MCF 10A (cell line): Measurements from ENCODE around the gene UBE2L6. TPM values are rescaled to one million over a fixed set of nuclear protein-coding genes. Genes with fewer than 3 reads are reported as not detected.

Experiments
- BruUV-seq: library from RNA; stranded (reverse); fragments of 400-500 nt; replicated peaks from 2 replicates; lab custom pipeline; 2021; lab: Mats Ljungman, UMichigan
- CTCF ChIA-PET: fragments of 300-600 bp; sonication (Branson Sonifier 250); formaldehyde crosslinking; extraction: SDS; loops from one replicate; lab custom pipeline; 2021; ENCODE audit warnings: antibody characterized with exemption, inconsistent platforms; lab: Yijun Ruan, JAX
- POLR2A ChIA-PET: fragments of 300-600, 350-650 bp; sonication (Branson Sonifier 250); formaldehyde crosslinking; extraction: SDS; loops from one replicate; lab custom pipeline; 2020; ENCODE audit warnings: antibody characterized with exemption, inconsistent platforms; lab: Yijun Ruan, JAX
- DNase-seq: peaks from one replicate; pipeline ENCODE4 v3.0.0-alpha.2; 2018; ENCODE audit not compliant: unreplicated experiment
- H3K27ac Mint-ChIP-seq: one replicate; pipeline ENCODE4 v1.8.0; 2022; ENCODE audit warnings: mild to moderate bottlenecking, low read depth, mixed read lengths; ENCODE audit not compliant: unreplicated experiment
- H3K27me3 Mint-ChIP-seq: one replicate; pipeline ENCODE4 v1.8.0; 2022; ENCODE audit warnings: mixed read lengths; ENCODE audit not compliant: insufficient read depth, unreplicated experiment
- H3K36me3 Mint-ChIP-seq: one replicate; pipeline ENCODE4 v1.8.0; 2022; ENCODE audit warnings: mild to moderate bottlenecking, moderate library complexity, mixed read lengths; ENCODE audit not compliant: insufficient read depth, unreplicated experiment
- H3K4me1 Mint-ChIP-seq: one replicate; pipeline ENCODE4 v1.8.0; 2022; ENCODE audit warnings: mixed read lengths; ENCODE audit not compliant: insufficient read depth, unreplicated experiment
- H3K4me3 Mint-ChIP-seq: one replicate; pipeline ENCODE4 v1.8.0; 2022; ENCODE audit warnings: mild to moderate bottlenecking, moderate library complexity, mixed read lengths; ENCODE audit not compliant: unreplicated experiment
- H3K9me3 Mint-ChIP-seq: one replicate; pipeline ENCODE4 v1.8.0; 2022; ENCODE audit warnings: mixed read lengths; ENCODE audit not compliant: unreplicated experiment
- intact Hi-C: fragments of 100-400 bp; cut with micrococcal nuclease; formaldehyde crosslinking; loops from 2 replicates; pipeline ENCODE4 v1.14.1; 2022
- total RNA-seq: library from RNA; stranded (reverse); gene quantifications from 2 replicates; pipeline ENCODE4 v1.2.3, GENCODE V29; 2022
- TF ChIP-seq, protein P1 (sequence below): fragments of 200-600 bp; IDR thresholded peaks from one replicate; pipeline ENCODE4 v1.8.0; 2022; ENCODE audit warnings: antibody characterized with exemption, mild to moderate bottlenecking; ENCODE audit not compliant: unreplicated experiment

UBE2L6 gene
- total RNA-seq, 1 experiment from 2014 or later = 17.0 TPM

DNA sequence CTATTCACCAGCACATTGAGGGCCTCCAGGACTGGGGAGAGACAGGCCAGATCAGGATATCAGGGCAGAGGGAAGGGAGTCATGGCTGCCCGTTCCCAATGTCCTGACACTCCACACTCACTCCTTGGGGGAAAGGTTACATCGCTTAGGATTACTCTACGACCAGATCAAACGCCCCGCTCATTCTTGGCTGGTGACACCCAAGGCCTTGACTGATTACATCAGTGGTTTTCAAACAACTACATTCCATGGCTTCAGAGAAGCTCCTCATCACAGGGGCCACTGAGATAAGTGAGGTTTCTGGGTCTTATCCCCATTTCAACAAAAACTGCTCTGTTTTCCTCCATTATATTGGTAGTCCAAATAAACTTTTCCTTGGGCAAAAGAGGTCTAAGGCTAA is 15.0 kb downstream of the UBE2L6 start:
- no peak overlapping the region for H3K4me3 Mint-ChIP-seq
- H3K4me1 Mint-ChIP-seq = peaks cover 2% of the 10 kb centered on the region
- TF ChIP-seq, protein P1, sequence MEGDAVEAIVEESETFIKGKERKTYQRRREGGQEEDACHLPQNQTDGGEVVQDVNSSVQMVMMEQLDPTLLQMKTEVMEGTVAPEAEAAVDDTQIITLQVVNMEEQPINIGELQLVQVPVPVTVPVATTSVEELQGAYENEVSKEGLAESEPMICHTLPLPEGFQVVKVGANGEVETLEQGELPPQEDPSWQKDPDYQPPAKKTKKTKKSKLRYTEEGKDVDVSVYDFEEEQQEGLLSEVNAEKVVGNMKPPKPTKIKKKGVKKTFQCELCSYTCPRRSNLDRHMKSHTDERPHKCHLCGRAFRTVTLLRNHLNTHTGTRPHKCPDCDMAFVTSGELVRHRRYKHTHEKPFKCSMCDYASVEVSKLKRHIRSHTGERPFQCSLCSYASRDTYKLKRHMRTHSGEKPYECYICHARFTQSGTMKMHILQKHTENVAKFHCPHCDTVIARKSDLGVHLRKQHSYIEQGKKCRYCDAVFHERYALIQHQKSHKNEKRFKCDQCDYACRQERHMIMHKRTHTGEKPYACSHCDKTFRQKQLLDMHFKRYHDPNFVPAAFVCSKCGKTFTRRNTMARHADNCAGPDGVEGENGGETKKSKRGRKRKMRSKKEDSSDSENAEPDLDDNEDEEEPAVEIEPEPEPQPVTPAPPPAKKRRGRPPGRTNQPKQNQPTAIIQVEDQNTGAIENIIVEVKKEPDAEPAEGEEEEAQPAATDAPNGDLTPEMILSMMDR = no peak
- no peak for DNase-seq
- POLR2A ChIA-PET = no interaction called here
- intact Hi-C loops = no loop called here
- H3K27me3 Mint-ChIP-seq = no peaks in the 10 kb centered on the region
- H3K36me3 Mint-ChIP-seq = peaks cover 54% of the 10 kb centered on the region
- CTCF ChIA-PET = interaction anchor here (0.6 to 1.1 kb wide), 4 partner anchors 18 to 93 kb away, joined by 3 read pairs; no protein-coding TSS in a partner anchor
- BruUV-seq = no TSS peak
- no peak overlapping the region for H3K27ac Mint-ChIP-seq
- H3K9me3 Mint-ChIP-seq = no peaks in the 10 kb centered on the region

DNA sequence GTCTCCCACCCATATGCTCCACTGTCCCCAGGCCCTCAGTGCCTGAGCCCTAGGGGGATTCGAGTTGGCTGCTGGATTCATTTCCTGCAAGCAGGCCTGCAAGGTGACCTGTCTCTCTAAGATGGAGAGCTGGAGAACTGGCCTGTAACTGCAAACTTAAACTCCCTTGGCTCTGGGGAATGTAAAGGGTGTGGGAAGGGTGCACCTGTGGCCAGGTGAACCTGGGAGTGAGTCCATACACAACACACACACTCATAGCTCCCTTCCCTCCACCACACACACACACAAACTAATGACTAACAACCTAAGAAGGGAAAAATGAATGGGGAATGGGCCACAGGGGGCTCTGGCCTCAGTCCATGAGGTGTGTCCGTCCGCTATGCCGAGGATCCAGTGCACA is 15.5 kb downstream of the UBE2L6 start:
- no peak for DNase-seq
- peaks cover 48% of the 10 kb centered on the region for H3K36me3 Mint-ChIP-seq
- no TSS peak for BruUV-seq
- CTCF ChIA-PET = interaction anchor here (0.6 to 2.1 kb wide), 5 partner anchors 19 to 93 kb away, joined by 3 to 10 read pairs (median 3); no protein-coding TSS in a partner anchor
- H3K27me3 Mint-ChIP-seq = no peaks in the 10 kb centered on the region
- H3K4me3 Mint-ChIP-seq = no peak overlapping the region
- intact Hi-C loops = no loop called here
- no peak overlapping the region for H3K27ac Mint-ChIP-seq
- POLR2A ChIA-PET = no interaction called here
- no peaks in the 10 kb centered on the region for H3K9me3 Mint-ChIP-seq
- H3K4me1 Mint-ChIP-seq = peaks cover 7% of the 10 kb centered on the region
- TF ChIP-seq, protein P1 = no peak

DNA sequence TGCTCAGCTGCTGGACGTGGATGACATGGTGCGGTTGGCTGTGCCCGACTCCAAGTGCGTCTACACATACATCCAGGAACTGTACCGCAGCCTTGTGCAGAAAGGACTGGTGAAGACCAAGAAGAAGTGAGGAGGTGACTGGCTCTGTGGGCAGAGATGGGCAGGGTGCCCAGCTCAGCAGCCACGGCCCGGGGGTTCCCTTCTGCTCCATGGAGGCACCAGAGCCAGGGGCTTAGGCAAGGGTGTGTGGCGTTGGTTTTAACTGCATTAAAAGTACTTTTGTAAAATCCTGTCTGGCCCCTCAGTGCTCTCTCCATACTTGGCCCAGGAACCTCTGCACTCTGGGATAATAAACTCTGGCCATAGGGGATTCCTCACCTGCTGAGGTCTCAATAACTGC is 17.5 kb downstream of the UBE2L6 start:
- ChIA-PET CTCF (interaction anchor here (0.9 to 2.1 kb wide), 5 partner anchors 18 to 203 kb away, joined by 3 to 10 read pairs (median 7); partner anchors contain the start of gene UBE2L6), POLR2A (interaction anchor here (0.7 to 1.1 kb wide), 2 partner anchors 18 to 93 kb away, joined by 3 read pairs; partner anchors contain the start of gene UBE2L6)
- Mint-ChIP-seq H3K4me1 (peaks cover 7% of the 10 kb centered on the region), H3K27me3 (no peaks in the 10 kb centered on the region), H3K27ac (no peak overlapping the region), H3K36me3 (peaks cover 39% of the 10 kb centered on the region), H3K9me3 (no peaks in the 10 kb centered on the region), H3K4me3 (no peak overlapping the region)
- no TSS peak for BruUV-seq
- TF ChIP-seq, protein P1 = no peak
- intact Hi-C loops = no loop called here
- DNase-seq = no peak

DNA sequence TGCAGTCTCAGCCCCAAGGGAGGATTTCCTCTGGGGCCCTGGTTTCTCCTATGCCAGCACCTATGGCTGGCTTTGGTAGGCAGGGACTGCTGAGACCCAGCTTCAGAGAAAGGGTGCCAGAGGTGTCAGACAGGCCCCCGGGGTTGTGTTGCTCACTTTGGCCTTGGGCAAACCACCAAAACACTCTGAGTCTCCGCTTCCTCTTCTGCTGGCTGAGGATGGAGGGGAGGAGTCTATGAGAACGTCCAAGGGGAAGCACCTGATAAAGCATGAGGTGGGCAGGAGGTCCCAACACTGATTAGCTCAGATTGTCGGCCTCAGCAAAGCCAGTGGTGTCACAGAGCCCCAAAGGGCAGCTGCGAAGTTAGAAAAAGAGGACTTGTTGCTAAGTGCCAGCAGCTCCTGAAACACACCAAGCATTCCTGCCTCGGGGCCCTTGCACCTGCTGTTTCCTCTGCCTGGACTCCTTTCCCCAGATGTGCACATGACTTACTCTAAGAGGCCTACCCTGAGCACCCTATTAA is 19.6 kb downstream of the UBE2L6 start:
- no TSS peak for BruUV-seq
- Mint-ChIP-seq H3K27me3 (peaks cover 11% of the 10 kb centered on the region), H3K9me3 (no peaks in the 10 kb centered on the region), H3K36me3 (peaks cover 25% of the 10 kb centered on the region), H3K27ac (no peak overlapping the region), H3K4me3 (no peak overlapping the region), H3K4me1 (peaks cover 7% of the 10 kb centered on the region)
- CTCF ChIA-PET = interaction anchor here (0.7 to 2.0 kb wide), 7 partner anchors 10 to 766 kb away, joined by 3 to 10 read pairs (median 4); partner anchors contain the start of gene UBE2L6
- POLR2A ChIA-PET = interaction anchor here (1.1 to 1.7 kb wide), 2 partner anchors 14 to 16 kb away, joined by 3 read pairs; no protein-coding TSS in a partner anchor
- intact Hi-C loops = no loop called here
- TF ChIP-seq, protein P1 = no peak
- no peak for DNase-seq
